ENCODE results near the gene SCART1. TPM values are rescaled to one million over a fixed set of nuclear protein-coding genes. Genes with fewer than 3 reads are reported as not detected.
"Not testable (repeated sequence)": the region's sequence is repeated elsewhere in the genome, so short reads cannot be mapped to it uniquely, and the experiment has no call there.

SCART1 gene
- total RNA-seq, 6 experiments from 2014 or later: 0.18 to 1.6 (median 0.33) TPM

DNA sequence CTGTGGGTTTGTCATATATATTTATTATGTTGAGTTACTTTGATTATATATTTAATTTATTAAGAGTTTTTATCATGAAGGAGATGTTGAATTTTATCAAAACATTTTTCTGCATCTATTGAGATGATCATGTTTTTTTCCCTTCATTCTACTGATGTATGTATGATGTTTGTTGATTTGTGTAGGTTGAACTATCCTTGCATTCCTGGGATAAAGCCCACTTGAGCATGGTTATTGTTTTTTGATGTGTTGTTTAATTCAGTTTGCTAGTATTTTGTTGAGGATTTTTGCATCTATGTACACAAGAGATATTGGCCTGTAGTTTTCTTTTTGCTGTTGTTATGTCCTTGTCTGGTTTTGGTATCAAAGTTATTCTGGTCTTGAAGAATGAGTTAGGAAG lies 31.1 kb downstream of the SCART1 start:
- H3K4me1 ChIP-seq: no peaks in the 10 kb centered on the region
- intact Hi-C loops (cut with DNase I): no loop called here
- no peaks in the 10 kb centered on the region for H3K27me3 ChIP-seq
- no peak for DNase-seq
- TF ChIP-seq POLR2A (IDR thresholded peaks at IDR 0.05): no peak
- TF ChIP-seq, protein P1, sequence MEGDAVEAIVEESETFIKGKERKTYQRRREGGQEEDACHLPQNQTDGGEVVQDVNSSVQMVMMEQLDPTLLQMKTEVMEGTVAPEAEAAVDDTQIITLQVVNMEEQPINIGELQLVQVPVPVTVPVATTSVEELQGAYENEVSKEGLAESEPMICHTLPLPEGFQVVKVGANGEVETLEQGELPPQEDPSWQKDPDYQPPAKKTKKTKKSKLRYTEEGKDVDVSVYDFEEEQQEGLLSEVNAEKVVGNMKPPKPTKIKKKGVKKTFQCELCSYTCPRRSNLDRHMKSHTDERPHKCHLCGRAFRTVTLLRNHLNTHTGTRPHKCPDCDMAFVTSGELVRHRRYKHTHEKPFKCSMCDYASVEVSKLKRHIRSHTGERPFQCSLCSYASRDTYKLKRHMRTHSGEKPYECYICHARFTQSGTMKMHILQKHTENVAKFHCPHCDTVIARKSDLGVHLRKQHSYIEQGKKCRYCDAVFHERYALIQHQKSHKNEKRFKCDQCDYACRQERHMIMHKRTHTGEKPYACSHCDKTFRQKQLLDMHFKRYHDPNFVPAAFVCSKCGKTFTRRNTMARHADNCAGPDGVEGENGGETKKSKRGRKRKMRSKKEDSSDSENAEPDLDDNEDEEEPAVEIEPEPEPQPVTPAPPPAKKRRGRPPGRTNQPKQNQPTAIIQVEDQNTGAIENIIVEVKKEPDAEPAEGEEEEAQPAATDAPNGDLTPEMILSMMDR (IDR thresholded peaks at IDR 0.05): no peak
- H3K36me3 ChIP-seq: no peaks in the 10 kb centered on the region
- no peak overlapping the region for H3K4me3 ChIP-seq
- no peak overlapping the region for H3K27ac ChIP-seq
- H3K9me3 ChIP-seq: peaks cover 0 to 20% (median 0%) of the 10 kb centered on the region in 4 donors
- no peak for ATAC-seq

DNA sequence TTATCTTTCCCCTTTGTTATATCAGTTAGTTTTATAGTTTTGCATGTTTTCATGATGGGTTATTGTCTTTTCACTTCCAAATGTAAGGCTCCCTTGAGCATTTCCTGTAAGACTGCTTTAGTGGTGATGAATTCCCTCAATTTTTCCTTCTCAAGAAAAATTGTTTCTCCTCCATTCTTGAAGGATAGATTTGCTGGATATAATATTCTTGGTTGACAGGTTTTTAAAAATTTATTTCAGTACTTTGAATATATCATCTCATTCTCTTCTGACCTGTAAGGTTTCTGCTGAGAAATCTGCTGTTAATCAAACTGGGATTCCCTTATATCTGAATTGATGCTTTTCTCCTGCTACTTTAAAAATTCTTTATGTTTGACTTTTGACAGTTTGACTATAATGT lies 33.3 kb downstream of the SCART1 start:
- H3K27ac ChIP-seq: no peak overlapping the region
- H3K4me1 ChIP-seq: no peaks in the 10 kb centered on the region
- no peaks in the 10 kb centered on the region for H3K36me3 ChIP-seq
- no peak overlapping the region for H3K4me3 ChIP-seq
- TF ChIP-seq, protein P1 (IDR thresholded peaks at IDR 0.05): no peak
- no peak for TF ChIP-seq POLR2A (IDR thresholded peaks at IDR 0.05)
- ATAC-seq (no peak), DNase-seq (no peak)
- H3K27me3 ChIP-seq: no peaks in the 10 kb centered on the region
- peaks cover 0 to 20% (median 0%) of the 10 kb centered on the region in 4 donors for H3K9me3 ChIP-seq
- intact Hi-C loops (cut with DNase I): no loop called here

DNA sequence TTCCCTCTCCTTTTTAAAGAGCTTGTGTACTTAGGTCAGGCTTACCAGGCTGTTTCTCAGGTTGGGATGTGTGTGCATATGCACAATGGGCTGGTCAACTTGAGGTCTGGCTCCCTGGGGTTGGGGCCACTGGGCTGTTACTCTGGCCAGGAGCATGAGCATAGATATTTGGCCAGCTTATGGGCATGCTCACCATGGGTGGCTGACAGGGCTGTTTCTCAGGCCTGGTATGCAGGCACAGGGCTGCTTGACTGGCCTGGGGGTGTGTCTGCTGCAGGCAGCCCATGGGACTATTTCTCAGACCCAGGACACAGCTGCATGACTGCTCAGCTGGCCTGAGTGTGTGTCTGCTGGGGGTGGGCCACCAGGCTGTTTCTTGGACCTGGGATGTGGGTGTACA lies 34.6 kb downstream of the SCART1 start:
- DNase-seq (no peak), ATAC-seq (no peak)
- H3K36me3 ChIP-seq: no peaks in the 10 kb centered on the region
- peaks cover 0 to 20% (median 0%) of the 10 kb centered on the region in 4 donors for H3K9me3 ChIP-seq
- TF ChIP-seq, protein P1 (IDR thresholded peaks at IDR 0.05): no peak
- no peak for TF ChIP-seq POLR2A (IDR thresholded peaks at IDR 0.05)
- H3K4me3 ChIP-seq: no peak overlapping the region
- no peaks in the 10 kb centered on the region for H3K27me3 ChIP-seq
- H3K27ac ChIP-seq: no peak overlapping the region
- intact Hi-C loops (cut with DNase I): no loop called here
- no peaks in the 10 kb centered on the region for H3K4me1 ChIP-seq

DNA sequence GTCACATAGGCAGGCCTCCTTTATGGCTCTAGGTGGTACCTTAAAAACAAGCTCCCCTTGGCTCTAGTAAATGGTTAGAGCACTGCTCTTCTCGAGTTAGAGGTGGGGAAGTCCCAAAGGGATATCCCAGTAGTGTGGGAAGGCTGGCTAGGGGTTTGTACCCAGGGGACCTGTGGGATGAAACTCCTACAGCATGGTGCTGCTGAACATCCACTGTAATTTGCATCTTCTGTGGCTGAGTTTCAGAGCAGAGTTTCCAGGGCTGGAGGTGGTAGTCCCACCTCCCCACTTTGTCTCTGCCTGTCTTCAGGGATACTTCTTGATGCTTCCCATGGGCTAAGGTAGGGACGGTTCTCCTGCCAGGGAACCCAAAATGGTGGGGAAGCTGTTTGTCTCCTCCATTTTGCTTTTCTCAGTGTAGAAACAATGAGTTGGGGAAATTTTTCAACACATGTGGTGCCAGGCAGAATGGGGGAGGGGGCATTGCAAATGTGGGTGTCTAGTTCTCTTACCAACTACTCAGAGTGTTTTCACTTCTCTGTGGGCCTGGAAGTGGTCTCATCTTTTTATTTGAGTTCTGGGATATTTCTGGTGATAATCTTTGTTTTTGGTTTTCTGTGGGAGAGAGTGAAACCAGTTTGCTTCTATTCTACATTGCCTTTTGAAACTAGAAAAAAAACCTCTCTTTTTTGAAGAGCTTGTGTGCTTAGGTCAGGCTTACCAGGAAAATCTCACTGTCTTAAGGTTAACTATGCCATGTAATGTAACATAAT lies 36.3 kb downstream of the SCART1 start:
- Histone ChIP-seq H3K9me3 (peaks cover 0 to 15% (median 0%) of the 10 kb centered on the region in 4 donors), H3K4me1 (no peaks in the 10 kb centered on the region), H3K4me3 (no peak overlapping the region), H3K36me3 (no peaks in the 10 kb centered on the region), H3K27ac (no peak overlapping the region), H3K27me3 (no peaks in the 10 kb centered on the region)
- no peak for TF ChIP-seq POLR2A (IDR thresholded peaks at IDR 0.05)
- TF ChIP-seq, protein P1 (IDR thresholded peaks at IDR 0.05): no peak
- intact Hi-C loops (cut with DNase I): no loop called here
- ATAC-seq (no peak), DNase-seq (no peak)
- WGBS (ENCODE audit: insufficient coverage, low coverage, low lambda C conversion rate, missing lambda C conversion rate): 62% methylated on average over 2 of the region's 2 CpGs

DNA sequence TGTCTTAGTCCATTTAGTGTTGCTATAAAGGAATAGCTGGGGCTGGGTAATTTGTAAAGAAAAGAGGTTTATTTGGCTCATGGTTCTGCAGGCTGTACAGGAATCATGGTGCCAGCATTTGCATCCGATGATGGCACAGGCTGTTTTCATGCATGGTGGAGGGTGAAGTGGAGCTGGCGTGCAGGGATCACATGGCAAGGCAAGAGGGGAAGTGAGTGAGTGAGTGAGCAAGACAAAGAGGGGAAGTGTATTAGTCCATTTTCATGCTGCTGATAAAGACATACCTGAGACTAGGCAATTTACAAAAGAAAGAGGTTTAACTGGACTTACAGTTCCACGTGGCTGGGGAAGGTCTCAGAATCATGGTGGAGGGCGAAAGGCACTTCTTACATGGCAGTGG lies 39.8 kb downstream of the SCART1 start:
- H3K27me3 ChIP-seq; H3K4me3 ChIP-seq; DNase-seq; H3K4me1 ChIP-seq; H3K27ac ChIP-seq; ATAC-seq; intact Hi-C loops (cut with DNase I); H3K36me3 ChIP-seq; H3K9me3 ChIP-seq: not testable (repeated sequence)
- 68% methylated on average over 4 of the region's 4 CpGs for WGBS (ENCODE audit: insufficient coverage, low coverage, low lambda C conversion rate, missing lambda C conversion rate)

All from right lobe of liver (tissue), 6 donors.